ENCODE measurements around the gene KCNJ9. TPM values are rescaled to one million over a fixed set of nuclear protein-coding genes. Genes with fewer than 3 reads are reported as not detected.

The KCNJ9 gene
- total RNA-seq, 1 experiment from 2014 or later, result 0.09 TPM

GRCh38 chr1:160061369-160062229 is 19.7 kb upstream of the KCNJ9 start:
- H3K23me2 ChIP-seq (ENCODE audit: insufficient read length, low read depth, low read length, poor library complexity, severe bottlenecking), result no peaks in the 10 kb centered on the region
- peak; percentile 60 for DNase-seq

More at GRCh38 chr1:160061369-160062229, 19.7 kb upstream of the KCNJ9 start:
- peak overlapping the region in 1 of 3 experiments; percentile 38; a peak in 1 of 7 replicates for H3K27ac Mint-ChIP-seq
- Histone ChIP-seq H3K9ac (ENCODE audit: extremely low read depth, insufficient read length, low read length) (no peak overlapping the region), H3K23ac (ENCODE audit: insufficient read length, low read depth, low read length) (no peak overlapping the region), H3K18ac (ENCODE audit: insufficient read length, low read depth, low read length) (no peak overlapping the region), H3T11ph (ENCODE audit: low read length) (no peak overlapping the region), H2AFZ (ENCODE audit: low read length) (no peak overlapping the region), H3K27ac (ENCODE audit: insufficient read length, low read depth, low read length) (no peak overlapping the region), H3K4me1 (ENCODE audit: insufficient read depth, low read length) (no peaks in the 10 kb centered on the region), H3K56ac (ENCODE audit: insufficient read length, low read depth, low read length) (no peak overlapping the region), H2BK5ac (ENCODE audit: insufficient read length, low read length) (no peak overlapping the region), H2BK20ac (ENCODE audit: low read depth, low read length, poor library complexity, severe bottlenecking) (no peak overlapping the region), H2AK5ac (ENCODE audit: insufficient read length, low read length) (no peak overlapping the region), H3K79me2 (ENCODE audit: insufficient read depth, low read length) (no peaks in the 10 kb centered on the region), H3K79me1 (ENCODE audit: insufficient read depth, low read depth, low read length, poor library complexity, severe bottlenecking) (no peaks in the 10 kb centered on the region), H2BK15ac (ENCODE audit: low read depth, low read length) (no peak overlapping the region), H3K4me2 (ENCODE audit: insufficient read depth, insufficient read length, low read length) (no peak overlapping the region), H2BK12ac (ENCODE audit: insufficient read length, low read depth, low read length) (no peak overlapping the region), H3K4ac (ENCODE audit: low read depth, low read length) (no peak overlapping the region), H4K20me1 (ENCODE audit: control insufficient read depth, insufficient read depth, insufficient read length) (no peaks in the 10 kb centered on the region), H4K5ac (ENCODE audit: insufficient read length, low read depth, low read length) (no peak overlapping the region), H4K8ac (replicated peaks; ENCODE audit: insufficient read length, low read depth, low read length) (no peak overlapping the region), H3K14ac (ENCODE audit: insufficient read depth, low read length) (no peak overlapping the region), H2BK120ac (ENCODE audit: low read depth, low read length, poor library complexity, severe bottlenecking) (no peak overlapping the region), H3K27me3 (ENCODE audit: insufficient read depth, low read length) (no peaks in the 10 kb centered on the region), H3K9me3 (ENCODE audit: control insufficient read depth, low read depth, low read length) (no peaks in the 10 kb centered on the region), H4K91ac (ENCODE audit: insufficient read length, low read depth, low read length) (no peak overlapping the region)
- no CpG with 5 or more reads among the region's 15 CpGs for WGBS (ENCODE audit: extremely low coverage, insufficient read length, low lambda C conversion rate)
- H3K36me3 Mint-ChIP-seq (ENCODE audit: insufficient read depth in 1 of 3, low read depth in 3 of 3), result no peaks in the 10 kb centered on the region
- H3K4me1 Mint-ChIP-seq, result peaks cover 26 to 29% of the 10 kb centered on the region in 2 experiments
- no peak overlapping the region for H3K4me3 Mint-ChIP-seq
- TF ChIP-seq, protein P1, sequence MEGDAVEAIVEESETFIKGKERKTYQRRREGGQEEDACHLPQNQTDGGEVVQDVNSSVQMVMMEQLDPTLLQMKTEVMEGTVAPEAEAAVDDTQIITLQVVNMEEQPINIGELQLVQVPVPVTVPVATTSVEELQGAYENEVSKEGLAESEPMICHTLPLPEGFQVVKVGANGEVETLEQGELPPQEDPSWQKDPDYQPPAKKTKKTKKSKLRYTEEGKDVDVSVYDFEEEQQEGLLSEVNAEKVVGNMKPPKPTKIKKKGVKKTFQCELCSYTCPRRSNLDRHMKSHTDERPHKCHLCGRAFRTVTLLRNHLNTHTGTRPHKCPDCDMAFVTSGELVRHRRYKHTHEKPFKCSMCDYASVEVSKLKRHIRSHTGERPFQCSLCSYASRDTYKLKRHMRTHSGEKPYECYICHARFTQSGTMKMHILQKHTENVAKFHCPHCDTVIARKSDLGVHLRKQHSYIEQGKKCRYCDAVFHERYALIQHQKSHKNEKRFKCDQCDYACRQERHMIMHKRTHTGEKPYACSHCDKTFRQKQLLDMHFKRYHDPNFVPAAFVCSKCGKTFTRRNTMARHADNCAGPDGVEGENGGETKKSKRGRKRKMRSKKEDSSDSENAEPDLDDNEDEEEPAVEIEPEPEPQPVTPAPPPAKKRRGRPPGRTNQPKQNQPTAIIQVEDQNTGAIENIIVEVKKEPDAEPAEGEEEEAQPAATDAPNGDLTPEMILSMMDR (conservative IDR thresholded peaks at IDR 0.05), result no peak; the same call in 2 of the 3 replicates
- no peaks in the 10 kb centered on the region for H3K9me3 Mint-ChIP-seq
- H3K27me3 Mint-ChIP-seq (ENCODE audit: low read depth), result peaks cover 29% of the 10 kb centered on the region
